Pancreas (tissue), 10 donors: Measurements from ENCODE around the gene ANKRD9. TPM values are rescaled to one million over a fixed set of nuclear protein-coding genes. Genes with fewer than 3 reads are reported as not detected.

Source experiments
- ATAC-seq, 4 donors: fragments of 200-7000 bp; cut with Tn5 transposase; one replicate each; pipeline versions ENCODE4 v1.8.0 to v1.9.1; 2020; ENCODE audit warnings: mild to moderate bottlenecking in 4 of 4, moderate library complexity in 4 of 4
- DNase-seq, 6 donors: peaks; one replicate each; pipeline ENCODE4 v3.0.0-alpha.2; 2020
- FAIRE-seq: peaks from 2 replicates; lab custom pipeline; 2012; peaks lifted over from hg19 to GRCh38; lab: Jason Lieb, UNC
- H3K27ac ChIP-seq, 4 donors: fragments of 200-600 bp; sonication (generic); 1 replicate in 3 of 4; 2 replicates in 1 of 4; pipeline versions ENCODE4 v1.5.0 to v1.8.0; 2020
- H3K27me3 ChIP-seq, 4 donors: fragments of 200-600 bp; one replicate each; pipeline ENCODE4 v1.8.0; 2021
- H3K36me3 ChIP-seq, 3 donors: fragments of 200-600 bp; sonication (generic) in 1 of 3; one replicate each; pipeline versions ENCODE4 v1.5.0 to v1.8.0; 2020 to 2021
- H3K4me1 ChIP-seq, 3 donors: fragments of 200-600 bp; one replicate each; pipeline ENCODE4 v1.8.0; 2021
- H3K4me3 ChIP-seq, 4 donors: fragments of 200-600 bp; sonication (generic) in 2 of 4; one replicate each; pipeline versions ENCODE4 v1.5.0 to v1.8.0; 2020 to 2021
- H3K9me3 ChIP-seq, 4 donors: fragments of 200-600 bp; one replicate each; pipeline ENCODE4 v1.8.0; 2021
- WGBS, 2 donors: extraction: QIAGEN DNeasy Blood & Tissue Kit; methylation state at CpG; one replicate each; pipeline ENCODE4 v1.1.7; 2013; 5-methylcytosine and 5-hydroxymethylcytosine counted together
- intact Hi-C, 3 donors: fragments of 100-400 bp; cut with DNase I; formaldehyde crosslinking; loops; one replicate each; pipeline versions ENCODE4 v1.11.1 to v1.14.2; 2022
- polyA plus RNA-seq, 2 donors: library from polyadenylated mRNA; stranded (reverse); fragments of 200-250 nt; gene quantifications; one replicate each; pipeline ENCODE4 v1.2.3, GENCODE V29; 2013
- total RNA-seq, 6 donors: library from RNA; stranded (reverse); fragmentation: NEBNext Ultra II Directional in 4 of 6; extraction: Animal tissue kit (Norgen Biotek cat#: 25700) in 4 of 6; gene quantifications; one replicate each; pipeline versions ENCODE4 v1.2.1 to v1.2.4, GENCODE V29; 2021 to 2023
- TF ChIP-seq, protein P1 (sequence below), 4 donors: fragments of 200-600 bp; sonication (generic) in 3 of 4; IDR thresholded peaks; one replicate each; pipeline versions ENCODE4 v1.5.0 to v1.8.0; 2021; ENCODE audit warnings: antibody characterized with exemption in 4 of 4
- donor health status: healthy with polysubstance abuse.
- donor health status: DM: no; HTN: no; CAD: no; lungs with moderate emphysema.
- donor health status: DM: no; HTN: no; CAD: no.
- donor health status: control.
- donor health status: control.
- donor health status: Bipolar disorder and iron deficiency.
- donor health status: DM: yes; HTN: yes; CAD: no.
- donor health status: DM: no; HTN: no; CAD: no.
- donor health status: DM: no; HTN: no; CAD: no.
- donor health status: DM: yes; HTN: yes; CAD: no.

ANKRD9 gene
- total and polyA plus RNA-seq, 8 donors = 5.4 to 14.4 (median 8.5) TPM

DNA sequence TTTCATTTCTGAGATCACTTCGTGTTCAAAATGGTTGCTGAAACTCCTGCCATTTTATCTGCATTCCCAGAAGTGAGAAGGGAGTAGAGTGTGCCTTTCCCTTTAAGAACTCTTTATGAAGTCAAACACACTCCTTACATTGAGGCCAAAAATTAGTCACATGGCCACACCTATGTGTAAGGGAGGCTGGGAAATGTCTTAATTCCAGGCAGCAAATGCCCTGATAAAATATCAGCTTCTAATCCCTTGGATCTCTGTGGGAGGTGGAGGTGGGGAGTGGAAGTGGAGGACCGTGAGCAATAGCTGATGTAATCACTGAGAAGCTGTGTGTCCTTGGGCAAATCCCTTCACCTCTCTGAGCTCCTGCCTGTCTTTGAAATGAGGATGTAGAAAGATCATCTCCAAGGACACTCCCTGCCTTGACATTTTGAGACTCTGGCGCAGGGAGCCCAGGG, 22.7 kb upstream of the ANKRD9 start:
- ATAC-seq = peak in 1 of 4 donors; percentile 14
- Histone ChIP-seq H3K27me3 (no peaks in the 10 kb centered on the region), H3K27ac (no peak overlapping the region), H3K9me3 (no peaks in the 10 kb centered on the region), H3K4me3 (no peak overlapping the region), H3K36me3 (no peaks in the 10 kb centered on the region), H3K4me1 (no peaks in the 10 kb centered on the region)
- TF ChIP-seq, protein P1, sequence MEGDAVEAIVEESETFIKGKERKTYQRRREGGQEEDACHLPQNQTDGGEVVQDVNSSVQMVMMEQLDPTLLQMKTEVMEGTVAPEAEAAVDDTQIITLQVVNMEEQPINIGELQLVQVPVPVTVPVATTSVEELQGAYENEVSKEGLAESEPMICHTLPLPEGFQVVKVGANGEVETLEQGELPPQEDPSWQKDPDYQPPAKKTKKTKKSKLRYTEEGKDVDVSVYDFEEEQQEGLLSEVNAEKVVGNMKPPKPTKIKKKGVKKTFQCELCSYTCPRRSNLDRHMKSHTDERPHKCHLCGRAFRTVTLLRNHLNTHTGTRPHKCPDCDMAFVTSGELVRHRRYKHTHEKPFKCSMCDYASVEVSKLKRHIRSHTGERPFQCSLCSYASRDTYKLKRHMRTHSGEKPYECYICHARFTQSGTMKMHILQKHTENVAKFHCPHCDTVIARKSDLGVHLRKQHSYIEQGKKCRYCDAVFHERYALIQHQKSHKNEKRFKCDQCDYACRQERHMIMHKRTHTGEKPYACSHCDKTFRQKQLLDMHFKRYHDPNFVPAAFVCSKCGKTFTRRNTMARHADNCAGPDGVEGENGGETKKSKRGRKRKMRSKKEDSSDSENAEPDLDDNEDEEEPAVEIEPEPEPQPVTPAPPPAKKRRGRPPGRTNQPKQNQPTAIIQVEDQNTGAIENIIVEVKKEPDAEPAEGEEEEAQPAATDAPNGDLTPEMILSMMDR (IDR thresholded peaks at IDR 0.05) = no peak
- no peak for DNase-seq
- WGBS, 2 donors = 73 to 77% methylated on average over 3 of the region's 3 CpGs
- intact Hi-C loops = no loop called here
- no peak for FAIRE-seq

DNA sequence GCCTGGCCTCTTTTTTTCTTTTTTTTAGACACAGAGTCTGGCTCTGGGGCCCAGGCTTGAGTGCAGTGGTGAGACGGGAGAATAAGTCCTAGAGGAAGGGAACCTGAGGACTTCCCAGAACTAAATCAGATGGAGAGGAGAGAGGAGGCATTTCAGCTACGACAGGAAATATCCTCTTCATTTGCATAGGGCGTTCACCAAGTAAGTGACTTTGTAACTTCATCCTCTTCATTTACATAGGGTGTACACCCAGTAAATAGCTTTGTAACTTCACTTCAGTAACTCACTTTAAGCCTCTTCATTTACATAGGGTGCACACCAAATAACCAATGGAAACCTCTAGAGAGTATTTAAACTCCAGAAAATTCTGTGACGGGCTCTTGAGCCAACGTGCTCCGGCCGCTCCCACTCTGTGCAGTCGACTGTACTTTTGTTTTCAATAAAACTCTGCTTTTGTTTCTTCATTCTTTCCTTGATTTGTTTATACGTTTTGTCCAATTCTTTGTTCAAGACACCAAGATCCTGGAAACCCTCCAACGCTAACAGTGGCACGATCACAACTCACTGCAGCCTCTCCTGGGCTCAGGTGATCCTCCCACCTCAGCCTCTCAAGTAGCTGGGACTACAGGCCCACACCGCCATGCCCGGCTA, 21.4 kb upstream of the ANKRD9 start:
- FAIRE-seq (no peak), DNase-seq (no peak), ATAC-seq (no peak)
- H3K27ac ChIP-seq = no peak overlapping the region
- H3K27me3 ChIP-seq = no peaks in the 10 kb centered on the region
- intact Hi-C loops = no loop called here
- TF ChIP-seq, protein P1 (IDR thresholded peaks at IDR 0.05) = no peak
- 73 to 76% methylated on average over 13 of the region's 13 CpGs for WGBS, 2 donors
- no peaks in the 10 kb centered on the region for H3K36me3 ChIP-seq
- H3K4me1 ChIP-seq = no peaks in the 10 kb centered on the region
- H3K9me3 ChIP-seq = no peaks in the 10 kb centered on the region
- no peak overlapping the region for H3K4me3 ChIP-seq

DNA sequence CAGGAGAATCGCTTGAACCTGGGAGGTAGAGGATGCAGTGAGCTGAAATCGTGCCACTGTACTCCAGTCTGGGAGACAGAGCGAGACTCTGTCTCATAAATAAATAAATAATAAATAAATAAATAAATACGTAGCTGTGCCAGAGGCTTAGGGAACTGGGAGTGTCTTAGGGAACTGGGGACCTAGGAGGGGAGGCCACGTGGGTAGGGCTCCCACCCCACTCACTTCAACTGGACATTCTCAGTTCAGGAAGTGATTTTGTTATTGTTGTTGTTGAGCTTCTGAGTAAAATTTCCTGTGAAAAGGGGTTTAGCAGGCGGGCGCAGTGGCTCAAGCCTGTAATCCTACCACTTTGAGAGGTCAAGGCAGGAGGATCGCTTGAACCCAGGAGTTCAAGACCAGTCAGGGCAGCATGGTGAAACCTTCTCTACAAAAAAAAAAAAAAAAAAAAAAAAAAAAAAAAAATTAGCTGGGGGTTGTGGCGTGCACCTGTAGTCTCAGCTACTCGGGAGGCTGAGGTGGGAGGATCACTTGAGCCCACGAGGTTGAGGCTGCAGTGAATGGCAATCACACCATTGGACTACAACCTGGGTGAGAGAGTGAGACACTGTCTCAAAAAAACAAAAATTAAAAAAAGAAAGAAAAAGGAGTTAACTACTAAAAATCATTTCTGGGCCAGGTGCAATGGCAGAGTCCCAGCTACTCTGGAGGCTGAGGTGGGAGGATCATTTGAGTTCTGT, 19.0 kb upstream of the ANKRD9 start:
- Histone ChIP-seq H3K4me1 (peaks cover 3 to 8% (median 6%) of the 10 kb centered on the region in 3 donors), H3K27ac (no peak overlapping the region), H3K27me3 (no peaks in the 10 kb centered on the region), H3K9me3 (no peaks in the 10 kb centered on the region), H3K4me3 (no peak overlapping the region), H3K36me3 (no peaks in the 10 kb centered on the region)
- intact Hi-C loops = no loop called here
- FAIRE-seq (no peak), DNase-seq (no peak), ATAC-seq (no peak)
- TF ChIP-seq, protein P1 (IDR thresholded peaks at IDR 0.05) = no peak
- 89 to 92% methylated on average over 11 of the region's 11 CpGs for whole genome bisulfite sequencing, 2 donors

DNA sequence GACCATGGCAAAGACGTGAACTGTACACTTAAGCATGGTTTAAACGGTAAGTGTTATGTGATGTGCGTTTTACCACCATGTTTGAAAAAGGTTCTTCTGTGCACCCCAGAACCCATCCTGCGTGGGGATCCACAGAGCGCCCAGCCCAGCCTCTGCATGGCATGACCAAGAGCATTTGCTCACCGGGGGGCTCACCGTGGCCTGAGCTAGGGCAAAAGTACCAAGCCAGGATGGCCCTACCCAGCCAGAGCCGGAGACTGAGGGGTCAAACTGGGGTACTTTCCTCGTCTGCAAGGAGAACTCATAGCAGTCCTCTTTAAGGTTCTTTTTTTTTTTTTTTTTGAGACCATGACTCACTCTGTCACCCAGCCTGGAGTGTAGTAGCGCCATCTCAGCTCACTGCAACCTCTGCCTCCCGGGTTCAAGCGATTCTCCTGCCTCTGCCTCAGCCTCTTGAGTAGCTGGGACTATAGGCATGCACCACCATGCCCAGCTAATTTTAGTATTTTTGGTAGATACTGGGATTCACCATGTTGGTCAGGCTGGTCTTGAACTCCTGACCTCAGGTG, 16.4 kb upstream of the ANKRD9 start:
- ATAC-seq (no peak), DNase-seq (no peak), FAIRE-seq (no peak)
- Histone ChIP-seq H3K27ac (no peak overlapping the region), H3K4me3 (no peak overlapping the region), H3K36me3 (no peaks in the 10 kb centered on the region), H3K4me1 (peaks cover 3 to 8% (median 6%) of the 10 kb centered on the region in 3 donors), H3K27me3 (no peaks in the 10 kb centered on the region), H3K9me3 (no peaks in the 10 kb centered on the region)
- TF ChIP-seq, protein P1 (IDR thresholded peaks at IDR 0.05) = no peak
- intact Hi-C loops = no loop called here
- WGBS, 2 donors = 84 to 86% methylated on average over 12 of the region's 12 CpGs
